RWPE1 (cell line): ENCODE data around the gene ATP11A.
"Not testable (repeated sequence)": the region's sequence is repeated elsewhere in the genome, so short reads cannot be mapped to it uniquely, and the experiment has no call there.

Experiments
- CTCF ChIA-PET: fragments of 350-600 bp; sonication (Branson Sonifier 250); formaldehyde crosslinking; extraction: SDS; loops from one replicate; lab custom pipeline; 2021; lab: Yijun Ruan, JAX
- POLR2A ChIA-PET: fragments of 400-600 bp; formaldehyde crosslinking; extraction: SDS; loops from one replicate; lab custom pipeline; 2020; ENCODE audit warnings: antibody characterized with exemption; ENCODE audit not compliant: low non-redundant PET; lab: Yijun Ruan, JAX
- DNase-seq: peaks from one replicate; pipeline ENCODE4 v3.0.0; 2012; ENCODE audit warnings: low spot score
- H3K27ac ChIP-seq: fragments of 450-650 bp; 2 replicates; pipeline ENCODE4 v1.5.1; 2017
- TF ChIP-seq, protein P1 (sequence below): fragments of 450-650 bp; conservative IDR thresholded peaks from 2 replicates; pipeline ENCODE4 v1.5.1; 2017; ENCODE audit warnings: low read depth, mild to moderate bottlenecking

The ATP11A gene

DNA sequence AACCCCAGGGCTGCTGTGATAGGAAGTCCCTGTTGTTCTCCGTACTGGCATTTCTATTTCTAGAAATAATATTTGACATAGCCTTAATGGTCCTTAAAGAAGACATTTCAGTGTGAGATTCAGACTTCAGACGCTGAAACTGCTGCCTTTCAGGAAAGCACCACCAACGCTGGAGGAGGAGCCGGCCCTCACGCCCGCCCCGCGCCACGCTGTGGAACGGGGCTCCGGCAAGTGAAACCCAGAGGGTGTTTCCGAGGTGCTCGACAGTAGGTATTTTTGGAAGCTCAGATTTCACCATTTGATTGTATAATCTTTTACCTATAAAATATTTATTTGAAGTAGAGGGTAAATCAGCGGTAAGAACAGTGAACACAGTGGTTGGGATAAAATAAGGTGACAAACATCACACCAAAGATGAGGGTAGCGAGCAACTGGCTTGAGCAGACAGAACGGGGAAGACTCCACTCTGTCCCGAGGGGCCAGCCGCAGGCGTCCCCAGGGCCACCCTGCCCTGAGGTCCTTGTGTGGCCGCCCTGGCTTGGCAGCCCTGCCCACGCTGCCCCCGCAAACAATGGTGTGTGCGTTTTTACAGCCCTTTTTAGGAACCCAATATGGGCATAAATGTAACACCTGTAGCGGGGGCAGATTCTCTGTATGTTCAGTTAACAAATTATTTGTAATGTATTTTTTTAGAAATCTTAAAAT, 193.6 kb downstream of the ATP11A start:
- TF ChIP-seq, protein P1, sequence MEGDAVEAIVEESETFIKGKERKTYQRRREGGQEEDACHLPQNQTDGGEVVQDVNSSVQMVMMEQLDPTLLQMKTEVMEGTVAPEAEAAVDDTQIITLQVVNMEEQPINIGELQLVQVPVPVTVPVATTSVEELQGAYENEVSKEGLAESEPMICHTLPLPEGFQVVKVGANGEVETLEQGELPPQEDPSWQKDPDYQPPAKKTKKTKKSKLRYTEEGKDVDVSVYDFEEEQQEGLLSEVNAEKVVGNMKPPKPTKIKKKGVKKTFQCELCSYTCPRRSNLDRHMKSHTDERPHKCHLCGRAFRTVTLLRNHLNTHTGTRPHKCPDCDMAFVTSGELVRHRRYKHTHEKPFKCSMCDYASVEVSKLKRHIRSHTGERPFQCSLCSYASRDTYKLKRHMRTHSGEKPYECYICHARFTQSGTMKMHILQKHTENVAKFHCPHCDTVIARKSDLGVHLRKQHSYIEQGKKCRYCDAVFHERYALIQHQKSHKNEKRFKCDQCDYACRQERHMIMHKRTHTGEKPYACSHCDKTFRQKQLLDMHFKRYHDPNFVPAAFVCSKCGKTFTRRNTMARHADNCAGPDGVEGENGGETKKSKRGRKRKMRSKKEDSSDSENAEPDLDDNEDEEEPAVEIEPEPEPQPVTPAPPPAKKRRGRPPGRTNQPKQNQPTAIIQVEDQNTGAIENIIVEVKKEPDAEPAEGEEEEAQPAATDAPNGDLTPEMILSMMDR: no peak
- H3K27ac ChIP-seq: no peak overlapping the region
- no peak for DNase-seq
- ChIA-PET CTCF (no interaction called here), POLR2A (no interaction called here)

DNA sequence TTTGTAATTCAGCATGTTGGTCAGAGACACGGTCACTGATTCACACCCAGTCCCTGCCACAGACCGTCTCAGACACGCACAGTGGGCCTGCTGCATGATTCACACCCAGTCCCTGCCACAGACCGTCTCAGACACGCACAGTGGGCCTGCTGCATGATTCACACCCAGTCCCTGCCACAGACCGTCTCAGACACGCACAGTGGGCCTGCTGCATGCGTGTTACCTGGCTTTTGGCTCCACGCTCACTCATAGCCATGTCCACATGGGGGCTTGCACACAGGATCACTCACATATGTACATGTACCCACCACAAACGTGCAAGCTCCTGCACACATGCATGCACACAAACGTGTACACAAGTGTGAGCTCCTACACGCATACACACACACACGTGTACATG, 194.9 kb downstream of the ATP11A start:
- H3K27ac ChIP-seq, DNase-seq, CTCF ChIA-PET, POLR2A ChIA-PET: not testable (repeated sequence)

DNA sequence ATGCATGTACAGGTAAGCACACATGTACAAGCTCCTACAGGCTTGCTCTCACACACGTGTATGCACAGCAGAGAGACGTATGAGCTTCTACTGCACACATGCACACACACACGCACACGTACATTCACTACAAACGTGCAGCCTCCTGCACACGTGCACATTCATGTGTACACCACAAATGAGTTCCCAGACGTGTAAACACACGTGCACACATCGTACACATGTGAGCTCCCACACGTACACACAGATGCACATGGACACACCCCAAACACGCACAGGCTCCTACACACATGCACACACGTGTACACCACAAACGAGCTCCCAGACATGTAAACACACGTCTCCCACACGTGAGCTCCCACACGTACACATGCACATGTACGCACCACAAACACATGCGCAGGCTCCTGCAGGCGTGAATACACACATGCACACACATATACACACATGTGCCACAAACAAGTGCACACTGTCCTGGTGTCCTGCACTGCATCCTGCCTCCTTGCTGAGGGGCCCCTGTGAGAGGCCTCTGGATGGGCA, 195.5 kb downstream of the ATP11A start:
- TF ChIP-seq, protein P1: no peak
- H3K27ac ChIP-seq: peak overlapping the region; percentile 42; the same call in 1 of the 2 replicates
- ChIA-PET CTCF (interaction anchor here (0.8 kb wide), 1 partner anchor 58 kb away, joined by 3 read pairs; no protein-coding TSS in a partner anchor), POLR2A (interaction anchor here (0.6 kb wide), 1 partner anchor 29 kb away, joined by 5 read pairs; no protein-coding TSS in a partner anchor)
- DNase-seq: no peak

DNA sequence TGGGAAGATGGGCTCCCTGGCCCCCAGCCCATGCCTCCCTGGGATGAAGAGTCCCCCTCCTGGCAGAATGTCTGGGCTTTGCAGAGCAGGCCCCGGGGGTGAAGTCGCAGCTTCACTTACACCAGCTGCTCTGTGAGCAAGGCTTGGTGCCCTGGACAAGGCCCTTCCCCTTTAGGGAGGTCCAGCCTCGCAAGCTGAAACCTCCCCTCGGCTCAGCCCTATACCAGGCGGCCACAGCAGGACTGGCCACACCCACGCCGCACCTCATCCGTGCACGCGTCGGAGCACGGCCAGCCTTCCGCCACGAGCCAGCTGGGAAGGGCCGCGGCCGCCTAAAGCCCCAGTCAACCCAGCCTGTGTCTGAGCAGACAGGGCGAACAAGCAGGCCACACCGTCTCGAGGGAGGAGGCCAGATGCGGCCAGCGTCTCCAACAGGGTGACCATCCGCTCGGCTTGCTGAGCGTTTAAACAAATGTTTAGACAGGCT, 196.0 kb downstream of the ATP11A start:
- peak overlapping the region; percentile 42 for H3K27ac ChIP-seq
- ChIA-PET POLR2A (interaction anchor here (0.6 kb wide), 1 partner anchor 29 kb away, joined by 5 read pairs; no protein-coding TSS in a partner anchor), CTCF (interaction anchor here (0.8 to 0.9 kb wide), 2 partner anchors 12 to 57 kb away, joined by 3 to 4 read pairs; no protein-coding TSS in a partner anchor)
- peak; percentile 85 for DNase-seq
- TF ChIP-seq, protein P1: no peak

DNA sequence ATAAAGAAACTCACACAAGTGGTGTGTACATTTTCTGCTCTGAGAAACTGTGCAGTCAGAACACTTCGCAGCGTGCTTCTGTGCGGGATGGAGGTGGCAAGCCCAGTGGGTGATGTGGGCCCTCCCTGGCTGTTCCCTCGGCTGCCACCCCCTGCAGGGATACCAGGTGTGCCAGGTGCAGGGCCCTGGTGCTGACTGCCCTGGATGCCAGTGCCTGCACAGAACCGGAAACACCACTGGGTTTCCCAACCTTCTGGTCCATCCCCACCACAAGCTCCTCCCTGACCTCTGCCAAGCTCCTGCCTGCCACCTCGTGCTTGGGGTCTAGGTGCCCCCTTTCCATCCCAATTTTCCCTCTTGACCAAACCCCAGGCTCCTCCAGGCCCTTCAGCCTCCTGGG, 197.3 kb downstream of the ATP11A start:
- no peak overlapping the region for H3K27ac ChIP-seq
- TF ChIP-seq, protein P1: no peak
- POLR2A ChIA-PET: no interaction called here
- CTCF ChIA-PET: interaction anchor here (1.1 kb wide), 1 partner anchor 12 kb away, joined by 3 read pairs; no protein-coding TSS in a partner anchor
- DNase-seq: no peak

DNA sequence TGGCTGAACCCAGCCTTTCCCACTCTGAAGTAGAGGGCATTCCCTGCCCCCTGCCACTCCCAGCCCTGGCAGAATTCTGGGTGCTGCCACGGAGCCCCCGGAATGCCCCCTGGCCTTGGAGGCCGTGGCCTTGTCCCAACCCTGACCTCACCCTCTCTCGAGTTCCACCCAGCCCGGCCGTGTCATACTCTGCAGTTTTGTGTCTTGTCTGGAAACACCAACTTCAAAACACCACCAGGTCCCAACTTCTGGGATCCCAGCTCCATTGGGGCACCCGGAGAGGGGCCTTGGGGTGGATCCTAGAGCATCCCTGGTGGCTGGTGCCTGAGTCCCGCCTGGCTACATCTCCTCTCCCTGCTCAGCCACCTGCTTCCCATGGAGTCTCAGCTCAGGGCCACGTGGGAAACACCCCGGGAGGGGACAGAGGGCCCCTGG, 197.7 kb downstream of the ATP11A start:
- ChIA-PET POLR2A (no interaction called here), CTCF (interaction anchor here (1.1 kb wide), 1 partner anchor 13 kb away, joined by 3 read pairs; no protein-coding TSS in a partner anchor)
- no peak for DNase-seq
- TF ChIP-seq, protein P1: no peak
- H3K27ac ChIP-seq: no peak overlapping the region
